ENCODE data around the gene RAET1E. TPM values are rescaled to one million over a fixed set of nuclear protein-coding genes. Genes with fewer than 3 reads are reported as not detected.

The RAET1E gene
- total RNA-seq, 1 donor from 2014 or later, result not detected

DNA sequence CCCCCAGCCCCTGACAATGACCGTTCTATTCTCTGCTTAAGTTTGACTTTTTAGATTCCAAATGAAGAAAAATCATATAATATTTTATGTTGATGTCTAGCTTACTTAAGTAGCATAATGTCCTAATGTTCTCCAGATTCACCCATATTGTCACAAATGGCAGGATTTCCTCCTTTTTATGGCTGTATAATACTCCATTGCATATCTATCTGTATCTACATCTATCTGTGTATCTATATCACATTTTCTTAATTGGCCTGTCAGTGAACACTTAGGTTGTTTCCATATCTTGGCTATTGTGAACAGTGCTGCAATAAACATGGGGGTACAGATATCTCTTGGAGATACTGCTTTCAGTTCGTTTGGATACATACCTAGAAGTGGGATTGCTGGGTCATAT is 26.7 kb downstream of the RAET1E start:
- Mint-ChIP-seq H3K4me1 (ENCODE audit: unreplicated experiment) (no peaks in the 10 kb centered on the region), H3K36me3 (no peaks in the 10 kb centered on the region), H3K9me3 (no peaks in the 10 kb centered on the region), H3K27me3 (peaks cover 5% of the 10 kb centered on the region), H3K27ac (no peak overlapping the region), H3K4me3 (no peak overlapping the region)
- DNase-seq (ENCODE audit: extremely low spot score, unreplicated experiment), result no peak
- TF ChIP-seq, protein P1, sequence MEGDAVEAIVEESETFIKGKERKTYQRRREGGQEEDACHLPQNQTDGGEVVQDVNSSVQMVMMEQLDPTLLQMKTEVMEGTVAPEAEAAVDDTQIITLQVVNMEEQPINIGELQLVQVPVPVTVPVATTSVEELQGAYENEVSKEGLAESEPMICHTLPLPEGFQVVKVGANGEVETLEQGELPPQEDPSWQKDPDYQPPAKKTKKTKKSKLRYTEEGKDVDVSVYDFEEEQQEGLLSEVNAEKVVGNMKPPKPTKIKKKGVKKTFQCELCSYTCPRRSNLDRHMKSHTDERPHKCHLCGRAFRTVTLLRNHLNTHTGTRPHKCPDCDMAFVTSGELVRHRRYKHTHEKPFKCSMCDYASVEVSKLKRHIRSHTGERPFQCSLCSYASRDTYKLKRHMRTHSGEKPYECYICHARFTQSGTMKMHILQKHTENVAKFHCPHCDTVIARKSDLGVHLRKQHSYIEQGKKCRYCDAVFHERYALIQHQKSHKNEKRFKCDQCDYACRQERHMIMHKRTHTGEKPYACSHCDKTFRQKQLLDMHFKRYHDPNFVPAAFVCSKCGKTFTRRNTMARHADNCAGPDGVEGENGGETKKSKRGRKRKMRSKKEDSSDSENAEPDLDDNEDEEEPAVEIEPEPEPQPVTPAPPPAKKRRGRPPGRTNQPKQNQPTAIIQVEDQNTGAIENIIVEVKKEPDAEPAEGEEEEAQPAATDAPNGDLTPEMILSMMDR (conservative IDR thresholded peaks at IDR 0.05), result no peak

DNA sequence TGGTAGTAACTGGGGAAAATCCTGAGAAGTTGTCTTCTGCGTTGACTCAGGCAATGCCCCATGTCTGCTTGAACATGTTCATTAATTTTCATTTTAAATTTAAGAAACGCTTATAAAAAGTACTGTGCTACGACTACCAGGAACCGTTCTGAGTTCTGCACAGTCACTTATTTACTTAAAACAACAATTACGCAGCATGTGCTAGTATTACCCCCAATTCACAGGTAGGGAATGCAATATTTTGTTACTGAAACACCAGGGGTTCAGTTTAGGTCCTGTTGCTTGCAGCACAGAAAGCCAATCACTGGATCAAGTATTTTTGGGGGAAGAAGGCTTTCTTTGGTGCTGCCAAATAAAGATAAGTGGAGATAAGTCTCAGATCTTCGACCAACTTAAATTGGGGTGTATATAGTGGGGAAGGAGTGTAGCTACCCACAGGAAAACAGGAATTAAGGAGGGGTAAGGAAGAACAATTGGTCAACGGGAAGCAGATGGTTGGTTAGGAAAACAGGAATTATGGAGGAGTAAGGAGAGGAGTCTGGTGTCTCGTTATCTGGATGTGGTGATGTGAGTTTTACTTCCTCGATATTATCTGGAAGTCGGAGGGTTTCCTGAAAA is 28.5 kb downstream of the RAET1E start:
- no peak overlapping the region for H3K4me3 Mint-ChIP-seq
- peaks cover 4% of the 10 kb centered on the region for H3K4me1 Mint-ChIP-seq (ENCODE audit: unreplicated experiment)
- H3K9me3 Mint-ChIP-seq, result no peaks in the 10 kb centered on the region
- no peaks in the 10 kb centered on the region for H3K36me3 Mint-ChIP-seq
- DNase-seq (ENCODE audit: extremely low spot score, unreplicated experiment), result no peak
- peaks cover 5% of the 10 kb centered on the region for H3K27me3 Mint-ChIP-seq
- TF ChIP-seq, protein P1 (conservative IDR thresholded peaks at IDR 0.05), result no peak
- no peak overlapping the region for H3K27ac Mint-ChIP-seq

DNA sequence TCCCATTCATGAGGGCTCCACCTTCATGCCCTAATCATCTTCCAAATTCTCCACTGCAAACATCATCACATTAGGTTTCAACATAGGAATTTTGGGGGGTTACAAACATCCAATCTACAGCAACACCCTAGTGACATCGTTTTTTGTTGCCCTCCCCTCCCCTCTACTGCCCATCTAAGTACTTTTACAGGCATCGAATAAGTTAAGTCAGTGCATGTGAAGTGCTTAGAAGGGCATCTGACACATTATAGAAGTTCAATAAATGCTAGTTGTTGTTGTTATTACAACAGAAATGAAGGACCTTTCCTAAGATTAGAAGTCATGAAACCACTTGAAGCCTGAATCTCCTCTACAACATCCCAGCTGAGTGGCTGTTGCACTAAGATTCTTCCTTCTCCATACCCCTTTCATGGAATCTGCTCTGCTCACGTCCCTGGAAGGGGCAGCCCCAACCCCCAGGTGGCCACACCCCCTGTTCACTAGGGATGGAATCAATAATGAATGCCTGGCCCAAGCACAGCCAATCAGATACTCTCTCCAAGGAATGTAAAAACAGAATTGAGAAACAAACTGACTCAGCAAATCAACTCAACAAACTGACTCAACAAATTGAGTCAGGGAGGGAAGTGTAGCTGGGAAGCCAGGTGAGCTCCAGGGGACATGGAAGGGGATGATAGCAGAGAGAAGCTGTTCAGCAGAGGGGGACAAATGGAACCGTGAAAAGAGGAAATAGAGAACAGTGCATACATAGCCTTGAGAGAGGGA is 29.9 kb downstream of the RAET1E start:
- H3K4me3 Mint-ChIP-seq, result no peak overlapping the region
- no peaks in the 10 kb centered on the region for H3K9me3 Mint-ChIP-seq
- TF ChIP-seq, protein P1 (conservative IDR thresholded peaks at IDR 0.05), result no peak
- peaks cover 5% of the 10 kb centered on the region for H3K27me3 Mint-ChIP-seq
- H3K4me1 Mint-ChIP-seq (ENCODE audit: unreplicated experiment), result peaks cover 5% of the 10 kb centered on the region
- H3K27ac Mint-ChIP-seq, result peak overlapping the region; percentile 12
- no peak for DNase-seq (ENCODE audit: extremely low spot score, unreplicated experiment)
- H3K36me3 Mint-ChIP-seq, result no peaks in the 10 kb centered on the region

DNA sequence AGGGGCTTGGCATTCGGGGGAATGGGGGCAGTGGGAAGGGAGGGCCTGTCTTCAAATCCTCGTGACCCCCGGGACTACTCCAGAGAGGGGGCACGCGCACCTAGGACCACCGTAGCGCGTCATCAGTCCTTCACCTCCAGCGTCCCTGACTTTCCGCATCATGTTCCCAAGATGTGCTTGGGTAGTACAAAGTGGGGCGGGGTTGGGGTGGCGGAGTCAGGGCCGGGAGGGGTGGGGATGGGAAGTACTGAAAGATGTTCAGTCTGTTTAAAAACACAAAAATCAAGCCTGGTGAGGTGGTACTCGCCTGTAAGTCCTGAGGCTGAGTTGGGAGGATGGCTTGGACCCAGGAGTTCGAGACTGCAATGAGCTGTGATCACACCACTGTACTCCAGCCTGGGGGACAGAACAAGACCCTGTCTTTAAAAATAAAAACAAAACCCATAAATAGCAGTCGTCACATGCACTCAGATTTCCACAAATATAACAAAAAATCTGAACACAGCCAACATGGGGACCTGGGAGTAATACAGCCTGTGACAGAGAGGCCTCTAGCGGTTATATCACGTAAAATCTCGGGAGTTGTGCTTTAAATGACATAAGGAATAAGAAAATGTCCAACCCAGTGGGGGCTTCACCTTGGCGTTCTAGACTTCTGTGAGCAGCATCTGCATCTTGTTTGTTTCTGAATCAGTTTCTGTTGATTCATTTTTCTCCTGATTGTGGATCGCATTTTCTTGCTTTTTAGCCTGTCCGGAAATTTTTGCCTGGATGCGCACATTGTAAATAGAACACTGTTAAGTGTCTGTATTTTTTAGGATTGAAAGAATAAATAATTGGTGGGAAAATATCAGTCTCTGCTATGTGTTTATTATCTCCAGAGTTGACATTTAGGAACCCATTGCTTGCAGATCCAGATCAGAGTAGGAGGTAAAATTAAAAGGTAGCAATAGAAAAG is 33.1 kb downstream of the RAET1E start:
- H3K27me3 Mint-ChIP-seq, result peaks cover 5% of the 10 kb centered on the region
- H3K4me1 Mint-ChIP-seq (ENCODE audit: unreplicated experiment), result peaks cover 31% of the 10 kb centered on the region
- H3K27ac Mint-ChIP-seq, result peak overlapping the region; percentile 92

More for the DNA sequence above, 33.1 kb downstream of the RAET1E start:
- no peaks in the 10 kb centered on the region for H3K9me3 Mint-ChIP-seq
- peak overlapping the region; percentile 85 for H3K4me3 Mint-ChIP-seq
- no peak for DNase-seq (ENCODE audit: extremely low spot score, unreplicated experiment)
- TF ChIP-seq, protein P1 (conservative IDR thresholded peaks at IDR 0.05), result peak; percentile 76
- H3K36me3 Mint-ChIP-seq, result peaks cover 10% of the 10 kb centered on the region
